HepG2 (cell line): ENCODE data around the gene SSC5D. TPM values are rescaled to one million over a fixed set of nuclear protein-coding genes. Genes with fewer than 3 reads are reported as not detected.

Experiments used
- AHR ChIP-seq: IDR thresholded peaks from 2 replicates; pipeline ENCODE4 v1.6.1; 2018; ENCODE audit warnings: missing genetic modification reagents, missing compliant biosample characterization
- EHMT2 ChIP-seq: fragments of 200-600 bp; sonication (generic); IDR thresholded peaks from 2 replicates; pipeline ENCODE4 v1.7.0; 2017; ENCODE audit warnings: antibody characterized with exemption, low read depth, low read length, borderline replicate concordance
- ETV6 ChIP-seq: sonication (generic); formaldehyde crosslinking; conservative IDR thresholded peaks from 2 replicates; pipeline ENCODE4 v1.4.0; 2020; ENCODE audit warnings: missing genetic modification reagents
- GFI1 ChIP-seq: sonication (generic); formaldehyde crosslinking; IDR thresholded peaks from 2 replicates; pipeline ENCODE4 v1.5.0; 2020; ENCODE audit warnings: missing genetic modification reagents, mild to moderate bottlenecking, borderline replicate concordance
- IRF2 ChIP-seq: IDR thresholded peaks from 2 replicates; pipeline ENCODE4 v1.6.1; 2018; ENCODE audit warnings: missing genetic modification reagents, missing compliant biosample characterization
- PRDM10 ChIP-seq: sonication (generic); formaldehyde crosslinking; IDR thresholded peaks from 2 replicates; pipeline ENCODE4 v1.4.0; 2020; ENCODE audit warnings: low read depth, missing genetic modification reagents
- RFX3 ChIP-seq: IDR thresholded peaks from 2 replicates; pipeline ENCODE4 v1.6.1; 2016; ENCODE audit warnings: missing biosample characterization, missing genetic modification reagents
- SAP130 ChIP-seq: IDR thresholded peaks from 2 replicates; pipeline ENCODE4 v1.6.1; 2016; ENCODE audit warnings: low read depth
- ZBTB38 ChIP-seq: sonication (generic); formaldehyde crosslinking; IDR thresholded peaks from 2 replicates; pipeline ENCODE4 v1.5.1; 2020; ENCODE audit warnings: mild to moderate bottlenecking, missing genetic modification reagents
- ZC3H13 ChIP-seq: sonication (generic); formaldehyde crosslinking; IDR thresholded peaks from 2 replicates; pipeline ENCODE4 v1.8.1; 2023; ENCODE audit warnings: mild to moderate bottlenecking, missing genetic modification reagents, moderate library complexity
- ZFP90 ChIP-seq: sonication (generic); formaldehyde crosslinking; IDR thresholded peaks from 2 replicates; pipeline ENCODE4 v1.8.0; 2022; ENCODE audit warnings: missing genetic modification reagents, mild to moderate bottlenecking, inconsistent platforms, borderline replicate concordance
- ZHX1 ChIP-seq: sonication (generic); formaldehyde crosslinking; IDR thresholded peaks from 2 replicates; pipeline ENCODE4 v1.8.1; 2022; ENCODE audit warnings: low read depth, mild to moderate bottlenecking, missing genetic modification reagents
- ZHX2 ChIP-seq, 2 experiments: sonication (generic) in 1 of 2; formaldehyde crosslinking in 1 of 2; IDR thresholded peaks; 2 replicates each; pipeline versions ENCODE4 v1.6.1 to v1.9.0; 2014 to 2022; ENCODE audit warnings: antibody characterized with exemption in 1 of 2, borderline replicate concordance in 1 of 2, inconsistent platforms in 1 of 2, low read depth in 1 of 2, missing genetic modification reagents in 1 of 2
- ZNF331 ChIP-seq: sonication (generic); formaldehyde crosslinking; IDR thresholded peaks from 2 replicates; pipeline ENCODE4 v1.4.0; 2020; ENCODE audit warnings: missing genetic modification reagents
- ZNF672 ChIP-seq: sonication (generic); formaldehyde crosslinking; IDR thresholded peaks from 2 replicates; pipeline ENCODE4 v1.8.1; 2022; ENCODE audit warnings: missing genetic modification reagents
- ZNF768 ChIP-seq: sonication (generic); formaldehyde crosslinking; IDR thresholded peaks from 2 replicates; pipeline ENCODE4 v1.4.0; 2020; ENCODE audit warnings: missing genetic modification reagents
- polyA plus RNA-seq, 8 experiments: library from polyadenylated mRNA; depleted of rRNA in 3 of 8; stranded (reverse) in 7 of 8; unstranded in 1 of 8; fragments of >200 nt; fragmentation: Illumina TruSeq in 4 of 8; extraction: Trizol in 4 of 8; gene quantifications; 2 replicates each; pipeline versions ENCODE4 v1.2.1 to v1.2.3, GENCODE V29; 2011 to 2016; ENCODE audit warnings: low read depth in 4 of 8, missing spikeins in 1 of 8, mixed read lengths in 1 of 8; ENCODE audit not compliant: insufficient read depth in 1 of 8
- total RNA-seq, 5 experiments: library from RNA; depleted of rRNA; stranded (reverse); fragments of >200 nt; fragmentation: Illumina TruSeq; extraction: Trizol; gene quantifications; 2 replicates each; pipeline ENCODE4 v1.2.3, GENCODE V29; 2016; ENCODE audit warnings: low read depth in 1 of 5

The SSC5D gene
- total and polyA plus RNA-seq, 2 of the 13 experiments (the other 11 are each of a cell fraction or from before 2014, with no cell fraction given) = not detected

- TF ChIP-seq SAP130 (peak; percentile 38; the same call in 1 of the 2 replicates), ZBTB38 (peak; percentile 31; the same call in 1 of the 2 replicates), IRF2 (CRISPR knock-in tag) (no peak; the same call in 1 of the 2 replicates), ZHX1 (CRISPR knock-in tag) (no peak; the same call in 1 of the 2 replicates), AHR (CRISPR knock-in tag) (0 out of 2 replicates have a peak, but pooled peaks have one; percentile 52), PRDM10 (CRISPR knock-in tag) (no peak; the same call in 1 of the 2 replicates), ZNF331 (CRISPR knock-in tag) (no peak; the same call in 1 of the 2 replicates), ZFP90 (CRISPR knock-in tag) (peak; percentile 23; the same call in 1 of the 2 replicates), RFX3 (CRISPR knock-in tag) (0 out of 2 replicates have a peak, but pooled peaks have one; percentile 8), ZC3H13 (CRISPR knock-in tag) (no peak; the same call in 1 of the 2 replicates), ZHX2 (IDR thresholded peaks at IDR 0.05; ENCODE audit: low read depth) (peak; percentile 56; the same call in 1 of the 2 replicates), ZHX2 (CRISPR knock-in tag; IDR thresholded peaks at IDR 0.05; ENCODE audit: borderline replicate concordance) (no peak), ZNF768 (CRISPR knock-in tag) (peak; percentile 32; the same call in 1 of the 2 replicates), ZNF672 (CRISPR knock-in tag) (peak; percentile 76; the same call in 1 of the 2 replicates), ETV6 (CRISPR knock-in tag) (no peak), EHMT2 (no peak), GFI1 (CRISPR knock-in tag) (no peak)
Measured at GRCh38 chr19:55503502-55504251, 15.4 kb downstream of the SSC5D start (continued).
